GM12892 (cell line): ENCODE data around the gene DLGAP1.

ENCODE experiments used
- POLR2AphosphoS5 ChIP-seq: IDR thresholded peaks from 2 replicates; pipeline ENCODE4 v1.6.1; 2011; ENCODE audit warnings: low read depth, low read length, control low read depth
- TAF1 ChIP-seq: IDR thresholded peaks from 2 replicates; pipeline ENCODE4 v1.6.1; 2011; ENCODE audit warnings: low read depth, mild to moderate bottlenecking, control low read depth, low read length, borderline replicate concordance

GRCh38 chr18:3799515-3799914 lies 655.6 kb downstream of the DLGAP1 start:
- TF ChIP-seq TAF1 = no peak
- TF ChIP-seq POLR2AphosphoS5 = no peak
